Activated CD4-positive, alpha-beta T cell treated with anti-CD3 and anti-CD28 coated beads, Interleukin-2, amount 10 ng/mL, durations not matched to agents 7 days and 5 days (primary cell): Measurements from ENCODE around the gene RMDN3. TPM values are rescaled to one million over a fixed set of nuclear protein-coding genes. Genes with fewer than 3 reads are reported as not detected.

Experiments
- CTCF ChIA-PET: fragments of 350-600 bp; sonication (Branson Sonifier 250); formaldehyde crosslinking; loops from one replicate; lab custom pipeline; 2021; ENCODE audit warnings: antibody characterized with exemption; lab: Charles Lee
- POLR2A ChIA-PET: fragments of 350-600 bp; sonication (Branson Sonifier 250); formaldehyde crosslinking; loops from one replicate; lab custom pipeline; 2021; ENCODE audit warnings: antibody characterized with exemption; lab: Charles Lee
- DNase-seq: peaks from one replicate; pipeline ENCODE4 v3.0.0-alpha.2; 2020
- H3K27ac Mint-ChIP-seq: one replicate; pipeline ENCODE4 v1.8.0; 2021; ENCODE audit warnings: mild to moderate bottlenecking, moderate library complexity, mixed read lengths
- H3K27me3 Mint-ChIP-seq: one replicate; pipeline ENCODE4 v1.8.0; 2021; ENCODE audit warnings: mixed read lengths
- H3K36me3 Mint-ChIP-seq: one replicate; pipeline ENCODE4 v1.8.0; 2021; ENCODE audit warnings: low read depth, mixed read lengths
- H3K4me1 Mint-ChIP-seq: one replicate; pipeline ENCODE4 v1.8.0; 2021; ENCODE audit warnings: mixed read lengths
- H3K4me3 Mint-ChIP-seq: one replicate; pipeline ENCODE4 v1.8.0; 2021; ENCODE audit warnings: mild to moderate bottlenecking, moderate library complexity, mixed read lengths
- H3K9me3 Mint-ChIP-seq: one replicate; pipeline ENCODE4 v1.8.0; 2021; ENCODE audit warnings: mixed read lengths
- total RNA-seq, 2 experiments: library from RNA; stranded (reverse); gene quantifications; one replicate each; pipeline ENCODE4 v1.2.3, GENCODE V29; 2021

Gene RMDN3
- total RNA-seq, 2 experiments from 2014 or later: 26.0 to 32.6 TPM

- no peaks in the 10 kb centered on the region for H3K27me3 Mint-ChIP-seq
Observed at GRCh38 chr15:40714144-40714543, 40.9 kb downstream of the RMDN3 start.

GRCh38 chr15:40706121-40706520, 48.9 kb downstream of the RMDN3 start:
- no peaks in the 10 kb centered on the region for H3K9me3 Mint-ChIP-seq
- POLR2A ChIA-PET: no interaction called here
- no peaks in the 10 kb centered on the region for H3K27me3 Mint-ChIP-seq

More at GRCh38 chr15:40714144-40714543, 40.9 kb downstream of the RMDN3 start:
- POLR2A ChIA-PET: no interaction called here
- Mint-ChIP-seq H3K36me3 (peaks cover 42% of the 10 kb centered on the region), H3K4me1 (peaks cover 7% of the 10 kb centered on the region), H3K4me3 (no peak overlapping the region), H3K27ac (no peak overlapping the region), H3K9me3 (no peaks in the 10 kb centered on the region)
- DNase-seq: no peak
- CTCF ChIA-PET: interaction anchor here (0.7 to 1.4 kb wide), 4 partner anchors 9 to 182 kb away, joined by 3 read pairs; partner anchors contain the start of gene RAD51

DNA sequence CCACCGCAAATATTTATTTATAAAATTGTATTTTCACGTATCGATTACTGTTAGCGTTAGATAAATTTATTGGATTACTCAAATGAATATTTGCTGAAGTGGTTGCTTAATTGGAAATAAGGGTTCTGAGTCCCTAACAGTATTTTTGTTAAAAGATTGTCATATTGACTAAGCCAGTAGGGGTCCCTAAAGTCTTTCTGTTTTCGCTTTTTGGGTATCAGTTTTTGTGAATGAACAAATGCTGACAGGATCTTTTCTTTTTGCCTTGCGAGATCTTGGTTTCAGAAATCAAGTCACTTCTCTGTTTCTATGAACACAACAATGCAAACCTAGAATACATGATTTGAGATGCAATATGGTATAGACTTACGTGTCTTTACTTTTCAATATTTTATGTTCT, 53.0 kb downstream of the RMDN3 start:
- Mint-ChIP-seq H3K36me3 (peaks cover 51% of the 10 kb centered on the region), H3K9me3 (no peaks in the 10 kb centered on the region), H3K27ac (peak overlapping the region; percentile 50), H3K4me1 (peaks cover 40% of the 10 kb centered on the region), H3K4me3 (no peak overlapping the region), H3K27me3 (no peaks in the 10 kb centered on the region)
- DNase-seq: no peak
- ChIA-PET POLR2A (no interaction called here), CTCF (no interaction called here)

More at GRCh38 chr15:40706121-40706520, 48.9 kb downstream of the RMDN3 start:
- Mint-ChIP-seq H3K4me3 (no peak overlapping the region), H3K27ac (no peak overlapping the region), H3K4me1 (peaks cover 11% of the 10 kb centered on the region), H3K36me3 (peaks cover 44% of the 10 kb centered on the region)
- CTCF ChIA-PET: interaction anchor here (1.1 kb wide), 1 partner anchor 56 kb away, joined by 3 read pairs; no protein-coding TSS in a partner anchor
- DNase-seq: no peak

DNA sequence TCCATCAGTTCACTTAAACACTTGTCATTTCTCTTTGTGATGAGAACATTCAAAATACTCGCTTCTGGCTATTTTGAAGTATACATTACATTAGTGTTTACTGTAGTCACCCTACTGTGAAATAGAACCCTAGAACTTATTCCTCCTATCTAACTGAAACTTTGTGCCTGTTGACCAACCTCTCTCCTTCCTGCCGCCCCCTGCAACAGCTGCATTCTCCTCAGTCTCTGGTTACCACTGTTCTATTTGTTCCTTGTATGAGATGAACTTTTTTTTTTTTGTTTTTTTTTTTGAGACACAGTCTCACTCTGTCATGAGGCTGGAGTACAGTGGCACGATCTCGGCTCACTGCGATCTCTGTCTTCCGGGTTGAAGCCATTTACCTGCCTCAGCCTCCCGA, 57.1 kb downstream of the RMDN3 start:
- Mint-ChIP-seq H3K4me1 (peaks cover 51% of the 10 kb centered on the region), H3K27me3 (no peaks in the 10 kb centered on the region), H3K4me3 (no peak overlapping the region), H3K36me3 (peaks cover 54% of the 10 kb centered on the region), H3K9me3 (no peaks in the 10 kb centered on the region), H3K27ac (peak overlapping the region; percentile 7)
- DNase-seq: no peak
- POLR2A ChIA-PET: no interaction called here
- CTCF ChIA-PET: no interaction called here

- no peak for DNase-seq
- peak overlapping the region; percentile 96 for H3K27ac Mint-ChIP-seq
- no peaks in the 10 kb centered on the region for H3K27me3 Mint-ChIP-seq
- ChIA-PET POLR2A (interaction anchor here (1.9 kb wide), 1 partner anchor 47 kb away, joined by 6 read pairs; no protein-coding TSS in a partner anchor), CTCF (interaction anchor here (1.0 to 1.5 kb wide), 2 partner anchors 80 to 86 kb away, joined by 3 read pairs; no protein-coding TSS in a partner anchor)
- H3K36me3 Mint-ChIP-seq: peaks cover 48% of the 10 kb centered on the region
- H3K9me3 Mint-ChIP-seq: no peaks in the 10 kb centered on the region
- peak overlapping the region; percentile 97 for H3K4me3 Mint-ChIP-seq
- H3K4me1 Mint-ChIP-seq: peaks cover 51% of the 10 kb centered on the region
Observed at GRCh38 chr15:40696228-40696627, 58.8 kb downstream of the RMDN3 start.

- no peaks in the 10 kb centered on the region for H3K27me3 Mint-ChIP-seq
- CTCF ChIA-PET: interaction anchor here (0.7 to 2.2 kb wide), 8 partner anchors 11 to 200 kb away, joined by 3 to 8 read pairs (median 3); partner anchors contain the start of gene VPS18
- POLR2A ChIA-PET: interaction anchor here (1.0 to 1.9 kb wide), 3 partner anchors 48 to 130 kb away, joined by 3 to 6 read pairs (median 3); partner anchors contain the start of gene CCDC32
- H3K36me3 Mint-ChIP-seq: peaks cover 41% of the 10 kb centered on the region
- peaks cover 45% of the 10 kb centered on the region for H3K4me1 Mint-ChIP-seq
- DNase-seq: no peak
- no peaks in the 10 kb centered on the region for H3K9me3 Mint-ChIP-seq
- peak overlapping the region; percentile 97 for H3K4me3 Mint-ChIP-seq
- H3K27ac Mint-ChIP-seq: peak overlapping the region; percentile 96
Observed at GRCh38 chr15:40695469-40695890, 59.6 kb downstream of the RMDN3 start.

DNA sequence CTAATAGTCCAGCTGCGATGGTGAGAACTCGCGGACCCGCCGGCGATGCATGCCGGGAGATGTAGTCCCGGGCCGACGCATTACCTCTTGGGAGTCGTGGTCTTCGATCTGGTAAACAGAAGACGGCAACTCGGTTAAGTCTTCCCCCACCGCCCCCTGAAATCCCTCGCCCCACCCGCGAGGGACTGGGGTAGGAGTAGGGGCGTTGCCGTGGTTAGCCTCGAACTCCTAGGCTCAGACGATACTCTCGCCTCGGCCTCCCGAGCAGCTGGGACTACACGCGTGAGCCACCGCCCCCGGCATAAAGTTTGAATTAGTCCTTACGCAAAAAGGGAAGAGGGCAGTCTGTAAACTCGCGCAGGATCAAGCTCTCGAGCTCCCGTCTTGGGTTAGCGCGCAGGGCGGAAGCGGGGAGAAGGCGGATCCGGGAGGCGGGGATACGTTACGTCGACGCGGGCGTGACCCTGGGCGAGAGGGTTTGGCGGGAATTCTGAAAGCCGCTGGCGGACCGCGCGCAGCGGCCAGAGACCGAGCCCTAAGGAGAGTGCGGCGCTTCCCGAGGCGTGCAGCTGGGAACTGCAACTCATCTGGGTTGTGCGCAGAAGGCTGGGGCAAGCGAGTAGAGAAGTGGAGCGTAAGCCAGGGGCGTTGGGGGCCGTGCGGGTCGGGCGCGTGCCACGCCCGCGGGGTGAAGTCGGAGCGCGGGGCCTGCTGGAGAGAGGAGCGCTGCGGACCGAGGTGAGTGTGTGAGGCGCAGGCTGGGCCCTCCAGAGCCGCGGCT, 60.2 kb downstream of the RMDN3 start, which contains the start of gene RAD51:
Gene RAD51, plus strand, starts transcription at position 487 of the 781 bp plus-strand sequence. CDS start 3,585 bp downstream, outside the sequence.
- Mint-ChIP-seq H3K27me3 (no peaks in the 10 kb centered on the region), H3K9me3 (no peaks in the 10 kb centered on the region), H3K27ac (peak within 1 kb of the TSS; percentile 96), H3K36me3 (peaks cover 37% of the 10 kb centered on the region), H3K4me3 (peak within 1 kb of the TSS; percentile 97), H3K4me1 (peaks cover 40% of the 10 kb centered on the region)
- ChIA-PET POLR2A (interaction anchor here (0.6 to 1.9 kb wide), 5 partner anchors 13 to 515 kb away, joined by 3 to 6 read pairs (median 4); partner anchors contain the start of gene CCDC32), CTCF (interaction anchor here (0.5 to 2.2 kb wide), 17 partner anchors 8 to 201 kb away, joined by 3 to 8 read pairs (median 3); partner anchors contain the start of genes DNAJC17 and VPS18)
- peak; percentile 95 for DNase-seq

- Mint-ChIP-seq H3K9me3 (no peaks in the 10 kb centered on the region), H3K4me3 (peak overlapping the region; percentile 97), H3K4me1 (peaks cover 34% of the 10 kb centered on the region), H3K36me3 (peaks cover 34% of the 10 kb centered on the region), H3K27ac (peak overlapping the region; percentile 96), H3K27me3 (no peaks in the 10 kb centered on the region)
- POLR2A ChIA-PET: interaction anchor here (1.0 to 1.9 kb wide), 4 partner anchors 14 to 129 kb away, joined by 3 to 6 read pairs (median 4); partner anchors contain the start of gene CCDC32
- CTCF ChIA-PET: interaction anchor here (0.5 to 2.2 kb wide), 16 partner anchors 9 to 201 kb away, joined by 3 to 8 read pairs (median 3); partner anchors contain the start of genes DNAJC17 and VPS18
- DNase-seq: no peak
Observed at GRCh38 chr15:40693904-40694687, 61.0 kb downstream of the RMDN3 start.

- peaks cover 18% of the 10 kb centered on the region for H3K36me3 Mint-ChIP-seq
- no peak overlapping the region for H3K27ac Mint-ChIP-seq
- H3K27me3 Mint-ChIP-seq: no peaks in the 10 kb centered on the region
- ChIA-PET POLR2A (no interaction called here), CTCF (no interaction called here)
- DNase-seq: no peak
- H3K4me1 Mint-ChIP-seq: peaks cover 18% of the 10 kb centered on the region
- no peaks in the 10 kb centered on the region for H3K9me3 Mint-ChIP-seq
- H3K4me3 Mint-ChIP-seq: no peak overlapping the region
Observed at GRCh38 chr15:40691737-40692136, 63.3 kb downstream of the RMDN3 start.

DNA sequence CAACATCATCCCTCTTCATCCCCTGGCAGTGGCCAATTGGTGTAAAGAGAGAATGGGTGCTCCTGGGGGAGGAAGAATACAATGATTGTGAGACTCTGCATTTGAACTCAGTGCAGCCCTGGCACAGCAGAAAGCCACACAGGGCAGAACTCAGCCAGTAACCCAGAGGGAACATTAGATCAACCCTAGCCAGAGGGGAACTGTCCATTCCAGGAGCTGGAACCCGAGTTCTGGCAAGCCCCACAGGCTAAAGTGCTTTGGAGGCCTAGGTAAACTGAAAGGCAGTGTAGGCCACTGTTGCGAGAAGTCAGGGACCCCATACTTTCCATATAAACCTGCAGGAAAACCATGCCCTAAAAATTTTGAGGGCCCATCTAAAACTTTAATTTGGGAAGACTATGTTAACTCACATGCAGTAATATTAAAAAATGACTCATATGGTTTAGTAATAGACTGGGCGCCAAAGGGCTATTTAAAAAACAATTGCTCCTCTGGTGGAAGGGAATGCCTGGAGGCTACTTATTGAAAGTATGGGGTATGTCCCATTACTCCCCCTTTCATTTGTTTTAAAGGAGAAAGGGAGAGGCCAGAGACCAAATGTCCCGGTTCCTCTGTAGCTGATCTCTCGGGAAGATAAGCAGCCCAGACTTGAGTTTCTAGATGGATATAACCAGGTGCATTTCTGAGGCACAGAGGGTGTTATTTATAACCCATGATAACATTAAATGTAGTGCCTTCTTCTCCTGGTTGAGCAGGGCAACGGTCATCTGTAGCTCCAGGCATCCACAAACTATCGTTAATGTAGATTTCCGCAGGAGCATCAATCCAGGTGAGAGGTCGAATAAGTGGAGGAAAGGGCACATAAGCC, 65.9 kb downstream of the RMDN3 start:
- Mint-ChIP-seq H3K4me1 (peaks cover 8% of the 10 kb centered on the region), H3K4me3 (no peak overlapping the region)

More for the DNA sequence above, 65.9 kb downstream of the RMDN3 start:
- Mint-ChIP-seq H3K27ac (no peak overlapping the region), H3K36me3 (peaks cover 9% of the 10 kb centered on the region), H3K9me3 (no peaks in the 10 kb centered on the region), H3K27me3 (no peaks in the 10 kb centered on the region)
- ChIA-PET POLR2A (no interaction called here), CTCF (no interaction called here)
- no peak for DNase-seq
